Activated T-cell treated with anti-CD3 and anti-CD28 coated beads, Interleukin-2, amount 50 U/mL, for 1 hour (primary cell): ENCODE measurements around the gene C2.

Experiments used
- DNase-seq: peaks from one replicate; pipeline ENCODE4 v3.0.0-alpha.2; 2020

Gene C2

DNA sequence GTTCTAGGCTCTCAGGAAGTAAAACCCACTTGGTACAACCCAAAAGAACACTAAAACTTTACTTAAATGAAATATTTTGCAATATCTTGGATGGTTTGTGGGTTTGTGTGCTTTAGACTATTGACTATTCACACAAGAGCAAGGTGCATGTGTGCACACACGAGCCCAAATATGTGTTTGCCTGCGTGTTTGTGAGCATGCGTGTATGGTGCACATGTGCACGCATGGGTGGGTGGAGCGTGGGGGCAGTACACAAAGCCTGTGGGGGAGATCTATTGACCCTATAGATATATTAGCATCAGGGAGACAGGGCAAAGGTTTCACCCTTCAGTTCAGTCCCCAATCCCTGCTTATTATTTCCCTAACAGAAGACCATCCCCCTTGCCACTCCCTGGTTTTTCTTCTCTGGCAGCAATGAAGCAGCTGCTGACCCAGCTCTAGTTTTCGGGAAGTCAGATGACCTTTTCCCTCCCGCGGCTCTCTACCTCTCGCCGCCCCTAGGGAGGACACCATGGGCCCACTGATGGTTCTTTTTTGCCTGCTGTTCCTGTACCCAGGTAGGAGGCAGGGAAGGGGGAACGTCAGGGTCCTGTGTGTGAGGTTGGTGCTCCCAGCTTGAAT lies at the start of gene C2:
TSS of gene C2 (plus strand) at position 476 of the 621 bp plus-strand sequence. CDS start at position 512, 36 bp downstream.
- no peak for DNase-seq

DNA sequence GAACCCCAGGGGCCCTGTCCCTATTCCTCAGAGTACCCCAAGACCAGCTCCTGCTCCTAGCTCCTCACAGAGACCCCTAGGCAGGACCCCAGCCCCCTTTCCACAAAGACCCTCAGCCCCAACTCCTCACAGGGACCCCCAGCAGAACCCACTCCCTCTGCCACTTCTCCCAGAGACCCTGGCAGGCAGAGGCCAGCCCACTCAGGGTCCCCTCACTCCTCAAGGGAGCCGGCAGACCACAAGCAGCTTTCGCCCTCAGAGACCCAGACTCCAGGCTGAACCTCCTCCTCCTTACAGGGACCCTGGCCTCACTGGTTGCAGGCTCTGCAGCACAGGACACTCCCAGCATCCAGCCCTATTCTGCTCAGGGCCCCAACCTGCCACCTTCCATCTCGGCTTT lies 49.3 kb upstream of the C2 start:
- no peak for DNase-seq

DNA sequence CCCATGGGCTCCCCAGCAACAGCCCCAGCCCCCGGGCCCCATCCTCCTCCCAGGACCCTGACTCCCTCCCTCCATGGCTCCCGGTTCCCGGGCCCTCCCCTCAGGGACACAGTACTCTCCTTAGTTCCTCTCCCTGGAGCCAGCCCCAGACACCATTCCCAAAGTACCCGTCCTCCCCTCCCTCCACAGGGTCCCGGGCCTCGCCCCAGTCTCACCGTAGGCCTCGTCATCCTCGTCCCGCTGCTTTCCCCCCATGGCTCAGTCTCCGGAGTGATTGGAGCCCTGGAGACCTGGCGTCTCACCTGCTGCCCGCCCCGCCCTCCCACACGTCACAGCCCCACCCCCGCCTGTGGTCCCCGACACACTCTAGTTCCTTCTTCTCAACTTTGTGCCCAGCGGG lies 48.8 kb upstream of the C2 start, which contains the start of gene SLC44A4:
TSS of gene SLC44A4 (minus strand) at position 272 of the 400 bp plus-strand sequence. CDS start at position 255, 17 bp downstream.
- no peak for DNase-seq

DNA sequence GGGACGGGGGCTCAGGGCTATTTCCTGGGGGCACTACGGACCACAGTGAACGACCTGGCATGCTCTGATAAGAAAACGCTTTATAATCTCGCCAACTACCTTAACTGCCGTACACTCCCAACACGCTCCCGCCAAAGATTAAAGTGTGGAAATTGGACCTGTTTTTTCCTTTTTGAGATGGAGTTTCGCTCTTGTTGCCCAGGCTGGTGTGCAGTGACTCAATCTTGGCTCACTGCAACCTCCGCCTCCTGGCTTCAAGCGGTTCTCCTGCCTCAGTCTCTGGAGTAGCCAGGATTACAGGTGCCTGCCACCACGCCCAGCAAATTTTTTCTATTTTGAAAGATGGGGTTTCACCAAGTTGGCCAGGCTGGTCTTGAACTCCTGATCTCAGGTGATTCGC lies 48.4 kb upstream of the C2 start:
- DNase-seq, result no peak

DNA sequence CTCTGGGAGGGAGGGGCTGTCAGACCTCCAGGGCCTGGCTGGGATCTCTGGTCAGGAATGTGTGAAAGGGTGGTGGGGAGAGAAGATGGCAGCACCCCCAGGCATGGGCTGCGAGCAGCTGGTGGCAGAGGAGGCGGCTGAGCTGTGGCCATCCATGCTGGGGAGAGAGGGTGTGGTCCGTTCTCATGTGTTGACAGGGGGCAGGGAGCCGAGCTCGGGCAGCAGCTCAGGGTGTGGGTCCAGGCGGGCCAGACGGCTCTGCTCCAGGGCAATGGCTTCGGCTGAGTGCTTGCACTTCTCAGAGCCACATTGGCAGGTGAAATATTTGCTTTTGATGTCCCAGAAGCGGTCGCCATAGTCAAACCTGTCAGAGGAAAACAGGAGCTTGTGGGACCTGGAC lies 47.6 kb upstream of the C2 start:
- DNase-seq, result no peak

DNA sequence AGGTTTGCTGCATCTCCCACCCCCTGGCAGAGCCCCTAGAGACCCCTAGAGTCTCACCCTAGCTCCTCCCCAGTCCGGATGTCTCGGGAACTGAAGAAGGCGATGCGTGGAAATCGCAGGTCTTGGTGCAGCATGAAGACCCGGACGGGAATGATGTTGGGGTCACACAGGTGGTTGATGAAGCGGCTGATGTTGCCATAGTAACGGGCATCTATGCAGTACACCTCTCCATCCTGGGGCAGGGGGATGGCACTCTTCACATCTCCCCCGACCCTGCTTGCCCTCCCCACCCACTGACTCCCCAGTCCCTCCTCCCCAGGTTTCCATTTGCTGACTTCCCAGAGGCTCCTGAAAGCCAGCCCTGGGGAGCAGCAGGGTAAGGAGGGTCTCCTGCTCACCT lies 46.9 kb upstream of the C2 start:
- DNase-seq, result no peak

DNA sequence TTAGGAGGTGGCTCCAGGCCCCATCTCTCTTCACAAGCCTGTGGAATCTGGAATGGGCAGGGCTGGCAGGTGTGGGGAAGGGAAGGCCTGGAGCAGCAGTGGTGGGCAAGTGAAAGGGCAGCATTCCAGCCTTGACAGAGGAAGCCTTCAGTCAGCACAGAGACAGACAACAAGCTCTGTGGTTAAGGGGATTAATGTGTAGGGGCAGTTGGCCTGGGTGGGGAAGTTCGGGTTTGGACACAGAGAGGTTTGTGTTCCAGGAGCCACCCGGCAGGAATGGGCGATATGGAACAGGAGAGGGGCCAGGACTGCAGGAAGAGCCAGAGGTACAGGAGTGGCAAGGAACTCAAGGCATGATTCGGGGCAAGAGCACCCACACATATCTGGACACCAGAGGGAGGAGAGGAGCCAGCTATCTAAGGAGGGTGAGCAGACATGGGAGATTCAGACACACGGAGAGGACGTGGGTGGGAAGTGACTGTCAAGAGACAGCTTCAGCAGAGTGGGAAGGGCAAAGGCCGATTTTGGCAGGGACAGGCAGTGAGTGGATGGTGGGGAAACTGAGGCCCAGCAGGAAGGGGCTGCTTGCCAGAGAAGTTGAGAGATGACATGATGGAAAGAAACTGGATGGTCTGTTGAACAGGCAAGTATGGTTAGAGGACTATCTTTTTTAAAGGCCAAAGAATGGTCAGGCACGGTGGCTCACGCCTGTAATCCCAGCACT lies 46.2 kb upstream of the C2 start:
- no peak for DNase-seq

DNA sequence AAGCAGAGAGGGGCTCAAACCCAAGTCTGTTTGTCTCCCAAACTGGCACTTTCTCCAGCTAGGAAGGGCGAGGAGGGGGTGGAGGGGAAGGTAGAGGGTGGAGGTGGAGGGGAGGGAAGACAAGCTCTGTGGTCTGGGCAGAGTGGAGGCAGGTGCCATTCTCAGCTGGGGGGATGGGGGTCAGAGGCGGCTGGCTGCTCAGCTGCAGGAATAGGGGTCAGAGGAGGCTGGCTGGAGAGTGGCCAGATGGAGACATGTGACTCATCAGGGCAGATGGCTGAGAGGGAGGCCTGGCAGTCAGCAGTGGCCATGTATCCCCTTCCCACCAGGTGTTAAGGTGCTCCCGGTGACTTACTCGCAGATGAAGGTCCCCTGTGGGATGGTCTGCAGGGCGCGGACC lies 45.2 kb upstream of the C2 start:
- DNase-seq, result no peak

DNA sequence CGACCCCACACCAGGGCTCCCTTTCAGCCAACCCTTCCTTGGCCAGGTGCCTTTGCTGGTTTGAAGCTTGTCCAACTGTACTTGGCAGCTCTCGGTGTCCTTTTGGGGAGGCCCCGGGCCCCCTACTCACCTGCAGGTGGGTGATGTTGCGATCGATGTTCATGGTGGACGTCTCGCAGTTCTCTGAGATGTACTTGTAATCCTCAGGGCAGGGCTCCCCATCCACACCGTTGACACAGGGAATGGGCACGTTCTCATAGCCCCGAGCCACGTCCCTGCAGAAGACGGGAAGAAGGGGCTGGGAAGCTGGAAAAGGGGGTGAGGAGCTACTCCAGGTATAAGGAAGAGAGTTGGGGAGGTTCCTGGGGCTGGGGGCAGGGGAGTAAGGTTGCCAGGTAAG lies 43.8 kb upstream of the C2 start:
- no peak for DNase-seq

DNA sequence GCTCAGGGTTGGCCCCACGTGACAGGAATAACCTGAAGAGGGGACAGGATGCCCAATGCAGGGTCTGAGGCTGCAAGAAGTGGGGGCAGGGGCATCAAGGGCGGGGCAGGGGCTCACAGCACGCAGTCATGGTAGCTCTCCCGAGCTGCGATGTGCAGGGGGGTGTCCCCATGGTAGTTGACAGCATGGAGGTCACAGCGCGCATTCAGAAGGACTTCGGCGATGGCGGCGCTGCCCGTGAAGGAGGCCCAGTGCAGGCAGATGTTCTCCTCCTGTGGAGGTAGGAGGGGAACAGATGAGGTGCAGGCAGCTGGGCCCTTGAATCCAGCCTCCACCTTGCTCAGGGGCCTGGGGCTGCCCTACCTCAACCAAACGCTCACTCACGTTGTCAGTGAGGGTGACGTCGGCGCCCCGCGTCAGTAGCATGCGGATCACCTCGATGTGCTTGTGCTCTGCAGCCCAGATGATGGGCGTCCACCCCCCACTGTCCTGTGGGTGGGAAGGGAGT lies 42.9 kb upstream of the C2 start:
- DNase-seq, result no peak

DNA sequence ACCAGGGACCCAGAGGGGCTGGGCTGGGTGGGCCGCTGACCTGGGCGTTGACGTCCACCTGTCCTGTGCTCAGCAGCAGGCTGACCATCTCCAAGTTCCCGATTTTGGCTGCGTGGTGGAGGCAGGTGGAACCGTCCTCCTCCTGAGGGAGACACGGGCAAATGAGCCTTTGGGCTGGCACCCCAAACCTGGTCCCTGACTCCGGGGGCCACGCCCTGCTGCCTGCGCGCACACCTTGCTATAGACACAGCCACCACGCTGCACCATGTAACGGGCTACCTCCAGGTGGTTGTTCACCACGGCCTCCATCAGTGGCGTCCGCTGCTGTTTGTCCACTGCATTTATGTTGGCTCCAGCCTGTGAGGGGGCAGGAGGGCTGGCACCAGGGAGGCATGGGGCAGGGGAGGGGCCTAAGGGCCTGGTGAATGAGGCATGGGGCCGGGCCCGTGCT lies 41.0 kb upstream of the C2 start:
- no peak for DNase-seq

DNA sequence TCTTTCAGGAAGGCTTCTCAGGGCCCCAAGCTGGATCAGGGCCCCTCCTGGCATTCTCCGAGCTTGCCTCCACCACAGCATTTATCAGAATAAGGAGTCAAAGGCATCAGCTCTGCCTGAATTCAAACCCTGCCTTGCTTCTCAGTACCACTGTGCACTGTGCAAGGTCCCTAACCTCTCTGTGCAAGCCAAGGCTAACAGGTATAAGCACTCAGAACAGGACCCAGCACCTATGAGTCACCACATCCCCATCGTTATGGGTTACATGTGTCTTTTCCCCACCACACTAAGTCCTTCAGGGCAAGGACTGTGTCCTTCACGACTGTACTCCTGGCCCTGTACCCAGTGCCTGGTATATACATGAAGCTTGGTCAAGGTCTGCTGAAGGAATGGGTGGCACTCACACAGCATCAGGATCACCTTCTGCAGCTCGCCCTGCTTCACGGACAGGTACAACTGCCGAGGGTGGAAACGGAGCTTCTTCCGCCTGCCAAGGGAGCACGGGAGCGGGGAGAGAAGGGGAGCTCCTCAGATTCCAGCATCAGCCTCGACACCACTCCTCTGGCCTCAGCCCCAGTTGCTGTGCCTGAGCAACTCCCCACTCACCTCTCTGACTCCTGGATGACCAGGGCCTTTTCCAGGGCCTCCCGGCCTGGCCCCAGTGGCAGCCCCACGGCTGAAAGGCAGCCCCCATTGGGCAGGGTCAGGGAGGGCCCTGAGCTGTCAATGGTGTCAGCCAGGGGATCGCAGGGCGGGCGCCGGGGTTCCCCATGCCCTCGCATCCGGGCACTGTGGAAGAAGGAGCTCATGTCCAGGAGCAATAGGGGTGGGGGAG lies 40.1 kb upstream of the C2 start:
- no peak for DNase-seq

DNA sequence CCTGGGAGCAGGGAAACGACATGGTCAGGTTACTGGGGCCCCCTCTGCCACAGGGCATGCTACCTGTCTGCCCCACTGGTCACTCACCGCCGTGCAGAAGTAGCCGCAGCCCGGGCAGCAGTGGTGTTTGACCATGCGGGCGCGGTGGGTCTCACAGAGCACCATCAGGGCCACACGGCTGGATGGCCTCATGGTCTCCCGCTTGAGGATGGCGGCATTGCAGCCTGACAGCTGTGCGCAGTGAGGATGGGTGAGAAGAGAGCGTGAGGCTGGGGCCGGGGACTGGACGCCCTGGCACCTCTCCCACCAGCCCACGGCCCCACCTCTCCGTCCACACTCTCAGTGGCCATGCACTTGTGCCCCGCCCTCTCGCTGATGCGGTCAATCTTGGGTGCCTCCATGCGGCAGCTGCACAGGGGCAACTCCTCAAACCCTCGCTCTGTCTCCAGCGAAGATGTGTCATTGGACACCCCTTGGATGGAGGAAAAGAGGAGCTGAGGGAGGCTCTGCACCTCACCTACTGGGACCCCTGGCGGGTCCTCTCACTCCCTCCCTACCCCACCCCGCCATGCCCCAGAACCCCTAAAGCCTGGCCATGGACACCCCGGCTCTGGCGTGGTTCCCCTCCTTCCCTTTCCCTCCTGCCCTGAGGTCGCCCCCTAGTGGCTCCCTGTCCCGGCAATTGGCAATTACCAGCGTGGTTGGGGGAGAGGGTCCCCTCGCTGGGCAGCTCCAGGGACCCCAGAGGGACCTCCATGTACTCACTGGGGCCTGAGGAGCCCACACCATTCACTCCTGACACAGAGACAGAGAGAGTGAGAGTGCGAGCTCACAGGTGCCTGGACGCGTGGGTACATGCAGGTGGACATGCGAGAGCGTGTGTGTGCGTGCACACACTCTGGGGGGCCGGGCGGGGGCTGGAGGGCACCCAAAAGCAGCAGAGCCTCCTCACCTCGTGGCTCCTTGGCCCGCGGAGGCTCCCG lies 39.0 kb upstream of the C2 start:
- peak; percentile 70 for DNase-seq

DNA sequence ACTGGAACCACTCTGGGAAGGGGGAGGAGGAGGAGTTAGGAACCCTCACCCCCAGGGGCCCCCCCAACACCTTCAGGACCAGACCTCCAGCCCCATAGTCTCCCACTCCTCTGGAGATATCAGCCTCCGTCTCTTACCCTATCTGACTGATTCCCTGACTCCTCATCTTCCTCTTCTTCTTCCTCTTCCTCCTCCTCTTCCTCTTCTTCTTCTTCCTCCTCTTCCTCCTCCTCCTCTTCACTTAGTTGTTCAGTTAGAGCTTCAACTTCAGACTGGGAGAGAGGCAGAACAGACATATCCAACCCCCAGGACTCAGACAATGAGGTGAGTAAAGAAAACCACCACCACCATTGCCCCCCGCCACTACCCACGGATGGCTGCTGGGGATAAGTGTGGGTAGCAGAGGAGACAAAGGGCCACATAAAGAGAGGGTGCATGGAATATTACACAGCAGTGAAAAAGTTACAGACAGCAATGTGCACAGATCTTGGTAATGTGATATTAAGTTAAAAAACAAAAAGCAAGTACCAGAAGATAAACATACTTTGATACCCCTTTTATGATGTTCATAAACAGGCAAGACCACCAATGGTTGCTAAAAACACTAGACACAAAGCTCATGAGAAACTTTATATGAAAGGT lies 38.1 kb upstream of the C2 start:
- no peak for DNase-seq

DNA sequence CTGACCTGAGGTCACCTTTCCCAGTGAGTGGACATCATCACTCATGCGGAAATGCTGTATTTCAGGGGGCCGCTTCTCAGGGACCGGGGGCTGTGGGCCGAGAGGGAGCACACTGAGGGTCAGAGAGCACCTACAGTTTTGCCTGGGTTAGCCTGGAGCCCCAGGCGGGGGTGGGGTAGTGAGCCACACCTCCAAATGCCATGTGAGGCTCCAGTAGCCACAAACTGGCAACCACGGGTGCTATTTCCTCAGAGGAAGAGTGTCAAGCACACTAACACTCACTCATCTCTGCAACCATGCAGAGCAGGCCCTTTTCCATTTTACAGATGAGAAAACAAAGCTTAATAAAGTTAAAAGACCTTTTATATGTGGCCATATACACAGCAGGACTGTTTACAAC lies 34.7 kb upstream of the C2 start:
- no peak for DNase-seq

DNA sequence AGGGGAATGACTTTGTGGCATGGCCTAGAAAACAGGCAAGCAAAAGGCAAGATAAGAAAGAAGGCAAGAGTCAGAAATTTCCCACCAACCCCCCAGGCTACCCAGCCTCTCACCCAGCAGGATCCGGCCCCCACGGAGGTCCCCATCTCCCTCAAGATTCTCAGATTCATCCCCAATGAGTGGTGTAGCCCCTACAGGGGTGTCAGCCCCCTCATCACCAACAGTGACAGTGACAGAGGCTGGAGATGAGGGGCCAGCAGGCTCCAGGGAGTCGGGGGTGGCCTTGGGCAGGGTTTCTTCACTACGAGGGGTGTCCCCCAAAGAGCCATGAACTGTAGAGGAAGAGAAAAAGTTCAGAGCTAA lies 31.0 kb upstream of the C2 start:
- DNase-seq, result no peak

DNA sequence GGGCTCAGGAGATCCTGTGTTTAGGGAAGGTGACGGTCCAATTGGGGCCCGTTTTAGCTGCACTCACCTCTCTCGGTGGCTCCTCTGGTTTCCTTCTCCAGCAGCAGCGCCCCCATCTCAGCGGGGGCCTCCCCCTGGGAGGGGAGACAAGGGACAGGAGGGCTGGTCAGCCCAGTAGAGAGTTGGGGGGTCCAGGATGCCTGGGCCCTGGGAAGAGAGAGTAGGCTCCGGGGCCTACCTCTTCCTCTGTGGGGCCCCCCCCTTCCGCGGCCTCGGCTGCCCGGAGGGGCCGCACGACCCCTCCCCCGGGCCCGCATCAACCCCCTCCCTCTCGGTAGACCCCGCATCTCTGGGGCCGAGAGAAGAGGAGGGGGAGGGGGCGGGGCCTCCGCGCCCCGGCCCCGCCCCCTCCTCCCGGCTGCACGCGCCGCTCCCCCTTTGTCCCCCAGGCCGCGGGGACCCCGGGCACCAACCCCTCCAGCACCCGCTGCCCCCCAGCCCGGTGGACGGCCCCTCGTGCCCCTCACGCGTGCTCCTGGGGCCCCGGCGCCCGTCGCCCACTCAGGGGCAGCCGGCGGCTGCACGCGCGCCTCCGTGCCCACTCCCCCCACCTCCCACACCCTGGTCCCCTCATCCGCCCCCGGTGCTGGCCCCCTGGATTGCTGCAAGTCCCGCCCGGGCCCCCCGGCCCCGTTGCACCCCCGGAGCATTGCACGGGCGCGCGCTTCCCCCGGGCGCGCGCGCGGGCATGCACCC lies 30.5 kb upstream of the C2 start:
- DNase-seq, result peak; percentile 39

DNA sequence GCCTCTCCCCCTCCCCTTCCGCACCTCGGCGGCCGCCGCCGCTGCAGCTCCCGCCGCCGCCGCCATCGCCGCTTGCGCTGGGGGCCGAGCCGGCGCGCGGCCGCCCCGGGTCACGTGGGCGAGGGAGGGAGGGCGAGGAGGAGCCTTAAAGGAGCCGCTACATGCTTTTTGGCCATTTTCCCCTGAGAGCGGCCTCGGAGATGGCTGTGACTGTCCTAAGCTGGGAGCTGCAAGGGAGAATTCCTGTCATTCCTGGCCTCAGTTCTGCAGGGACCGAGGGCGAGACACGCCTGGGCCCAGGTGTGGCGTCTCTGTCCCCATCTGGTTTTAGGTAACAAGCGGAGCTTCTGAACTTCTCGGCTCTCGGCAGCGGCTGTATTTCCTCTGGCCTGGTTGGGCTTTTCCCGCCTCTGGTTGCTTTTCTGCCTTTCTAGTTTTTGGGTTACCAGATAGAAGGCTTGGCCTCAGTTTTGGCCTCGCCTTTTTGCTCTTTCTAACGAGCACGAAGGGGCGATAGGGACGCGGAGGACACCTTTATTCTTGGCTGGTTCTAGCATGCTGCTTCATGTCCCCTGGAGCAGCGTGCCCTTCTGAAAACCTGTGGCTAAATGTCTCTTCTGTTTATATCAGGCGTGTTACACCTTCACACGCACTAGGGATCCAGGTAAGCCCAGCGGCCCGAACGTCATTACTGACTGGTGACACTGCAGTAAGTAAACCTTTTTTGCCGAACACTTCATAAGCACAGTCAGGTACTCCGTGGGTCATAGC lies 29.7 kb upstream of the C2 start, which contains the start of gene EHMT2:
TSS of gene EHMT2 (minus strand) at position 87 of the 771 bp plus-strand sequence. CDS start at position 66, 21 bp downstream.
- peak; percentile 83 for DNase-seq

DNA sequence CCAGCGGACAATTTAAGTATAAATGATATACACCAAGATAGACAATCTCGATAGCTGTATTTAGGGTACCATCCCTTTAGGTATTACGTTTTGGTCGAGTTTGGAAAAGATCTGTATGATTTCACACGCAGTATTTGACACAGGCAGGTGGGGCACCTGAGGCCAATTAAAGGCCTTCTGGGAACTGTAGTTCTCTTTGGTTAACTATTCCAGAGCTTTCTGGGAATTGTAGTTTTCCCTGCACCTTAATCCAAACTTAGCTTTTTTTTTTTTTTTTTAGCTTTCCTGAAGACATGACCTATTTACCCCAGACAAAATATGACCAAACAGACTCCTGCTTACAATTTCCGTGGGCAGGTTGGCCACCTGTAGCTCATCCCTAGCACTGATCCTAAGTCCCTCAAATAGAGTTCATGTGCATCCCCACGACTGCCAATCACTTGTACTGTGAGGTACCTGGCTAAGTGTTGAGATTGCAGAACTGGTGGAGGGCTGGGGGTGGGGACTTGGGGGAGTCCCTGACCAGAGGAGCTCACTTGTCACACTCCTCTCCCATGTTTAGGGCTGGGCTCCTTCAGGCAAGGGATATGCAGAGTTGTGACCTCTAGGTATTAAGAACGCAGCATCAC lies 29.0 kb upstream of the C2 start:
- no peak for DNase-seq

DNA sequence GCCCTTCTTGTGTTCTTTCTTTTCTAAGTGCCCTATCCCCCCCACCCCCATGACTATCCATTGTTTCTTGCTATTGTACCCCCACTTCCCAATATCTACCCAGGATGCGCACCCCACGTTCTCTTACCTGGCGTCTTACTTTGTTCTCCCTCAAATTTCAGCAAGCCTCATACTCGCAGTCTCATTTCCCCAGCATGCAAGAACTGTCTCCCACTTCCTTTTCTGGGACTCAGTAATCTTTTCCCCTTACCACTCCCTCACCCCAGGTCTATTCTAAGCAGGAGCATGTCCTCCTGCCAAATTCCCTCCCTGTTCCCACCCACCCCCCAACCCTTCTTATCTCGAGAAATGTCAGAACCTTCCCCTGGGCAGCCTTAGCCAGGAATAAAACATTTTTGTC lies 28.3 kb upstream of the C2 start:
- DNase-seq, result no peak
